Liver (tissue), 9 donors: ENCODE results near the gene NFXL1. TPM values are rescaled to one million over a fixed set of nuclear protein-coding genes. Genes with fewer than 3 reads are reported as not detected.

ENCODE experiments used
- DNase-seq: peaks from one replicate; pipeline ENCODE4 v3.0.0-alpha.2; 2017; ENCODE audit warnings: low spot score
- H3K27ac ChIP-seq, 2 donors: one replicate each; pipeline ENCODE4 v1.7.0; 2013; ENCODE audit warnings: inconsistent platforms in 2 of 2, low read length in 2 of 2, control low read depth in 1 of 2, low read depth in 1 of 2, mild to moderate bottlenecking in 1 of 2
- H3K27me3 ChIP-seq, 4 donors: one replicate each; pipeline versions ENCODE4 v1.6.1 to v1.7.0; 2013; ENCODE audit warnings: low read length in 3 of 4, inconsistent platforms in 1 of 4, mild to moderate bottlenecking in 1 of 4, moderate library complexity in 1 of 4; ENCODE audit not compliant: control insufficient read depth in 4 of 4, insufficient read depth in 4 of 4
- H3K36me3 ChIP-seq, 4 donors: one replicate each; pipeline versions ENCODE4 v1.6.1 to v1.7.0; 2013; ENCODE audit warnings: low read length in 3 of 4, mild to moderate bottlenecking in 3 of 4, low read depth in 1 of 4, moderate library complexity in 1 of 4; ENCODE audit not compliant: control insufficient read depth in 4 of 4, insufficient read depth in 3 of 4
- H3K4me1 ChIP-seq, 4 donors: one replicate each; pipeline versions ENCODE4 v1.6.1 to v1.7.0; 2013; ENCODE audit warnings: low read length in 3 of 4, mild to moderate bottlenecking in 3 of 4, moderate library complexity in 1 of 4; ENCODE audit not compliant: control insufficient read depth in 4 of 4, insufficient read depth in 4 of 4
- H3K4me3 ChIP-seq, 3 donors: one replicate each; pipeline versions ENCODE4 v1.6.1 to v1.7.0; 2013; ENCODE audit warnings: low read length in 3 of 3, control low read depth in 1 of 3, low read depth in 1 of 3, mild to moderate bottlenecking in 1 of 3
- H3K9ac ChIP-seq, 2 donors: one replicate each; pipeline ENCODE4 v1.7.0; 2013; ENCODE audit warnings: low read length in 2 of 2, mild to moderate bottlenecking in 2 of 2, moderate library complexity in 2 of 2, control low read depth in 1 of 2, low read depth in 1 of 2
- H3K9me3 ChIP-seq, 4 donors: one replicate each; pipeline versions ENCODE4 v1.6.1 to v1.7.0; 2013; ENCODE audit warnings: low read length in 3 of 4; ENCODE audit not compliant: control insufficient read depth in 4 of 4
- ATF3 ChIP-seq: IDR thresholded peaks from 2 replicates; pipeline ENCODE4 v1.6.1; 2016; ENCODE audit warnings: antibody characterized with exemption
- EGR1 ChIP-seq, 2 donors: IDR thresholded peaks; 2 replicates each; pipeline ENCODE4 v1.6.1; 2016 to 2018; ENCODE audit warnings: antibody characterized with exemption in 2 of 2, low read depth in 2 of 2
- FOXA1 ChIP-seq: IDR thresholded peaks from 2 replicates; pipeline ENCODE4 v1.6.1; 2016; ENCODE audit warnings: antibody characterized with exemption
- FOXA2 ChIP-seq: IDR thresholded peaks from 2 replicates; pipeline ENCODE4 v1.6.1; 2016; ENCODE audit warnings: antibody characterized with exemption
- GABPA ChIP-seq, 2 donors: IDR thresholded peaks in 1 of 2; conservative IDR thresholded peaks in 1 of 2; 2 replicates each; pipeline ENCODE4 v1.6.1; 2016; ENCODE audit warnings: antibody characterized with exemption in 2 of 2, mild to moderate bottlenecking in 1 of 2, moderate library complexity in 1 of 2
- HNF4A ChIP-seq, 2 donors: conservative IDR thresholded peaks; 2 replicates each; pipeline ENCODE4 v1.6.1; 2016; ENCODE audit warnings: antibody characterized with exemption in 2 of 2, mild to moderate bottlenecking in 2 of 2
- HNF4G ChIP-seq: IDR thresholded peaks from 2 replicates; pipeline ENCODE4 v1.6.1; 2016; ENCODE audit warnings: antibody characterized with exemption
- JUND ChIP-seq, 2 donors: IDR thresholded peaks; 2 replicates each; pipeline ENCODE4 v1.6.1; 2016; ENCODE audit warnings: antibody characterized with exemption in 2 of 2
- MAX ChIP-seq: IDR thresholded peaks from 2 replicates; pipeline ENCODE4 v1.6.1; 2016; ENCODE audit warnings: antibody characterized with exemption
- NR2F2 ChIP-seq: IDR thresholded peaks from 2 replicates; pipeline ENCODE4 v1.6.1; 2016; ENCODE audit warnings: antibody characterized with exemption
- RAD21 ChIP-seq, 2 donors: IDR thresholded peaks; 2 replicates each; pipeline ENCODE4 v1.6.1; 2016; ENCODE audit warnings: antibody characterized with exemption in 2 of 2, mild to moderate bottlenecking in 2 of 2
- RXRA ChIP-seq, 2 donors: IDR thresholded peaks; 2 replicates each; pipeline ENCODE4 v1.6.1; 2017 to 2018; ENCODE audit warnings: antibody characterized with exemption in 2 of 2, mild to moderate bottlenecking in 1 of 2
- SP1 ChIP-seq: IDR thresholded peaks from 2 replicates; pipeline ENCODE4 v1.6.1; 2018; ENCODE audit warnings: antibody characterized with exemption, mild to moderate bottlenecking
- TAF1 ChIP-seq: conservative IDR thresholded peaks from 2 replicates; pipeline ENCODE4 v1.6.1; 2016; ENCODE audit warnings: antibody characterized with exemption, mild to moderate bottlenecking
- YY1 ChIP-seq: IDR thresholded peaks from 2 replicates; pipeline ENCODE4 v1.6.1; 2016; ENCODE audit warnings: antibody characterized with exemption, mild to moderate bottlenecking
- WGBS: extraction: QIAGEN DNeasy Blood & Tissue Kit; methylation state at CpG from one replicate; pipeline ENCODE4 v1.1.7; 2013; 5-methylcytosine and 5-hydroxymethylcytosine counted together
- polyA plus RNA-seq, 2 donors: library from polyadenylated mRNA; stranded (reverse) in 1 of 2; unstranded in 1 of 2; fragments of 200-250 nt in 1 of 2; fragments of >200 nt in 1 of 2; fragmentation: Nextera tagmentation in 1 of 2; extraction: Ambion mirVana in 1 of 2; gene quantifications; one replicate each; pipeline versions ENCODE4 v1.2.1 to v1.2.3, GENCODE V29; 2013 to 2015
- total RNA-seq, 2 donors: library from RNA; depleted of rRNA; stranded (reverse); fragments of >200 nt; gene quantifications; one replicate each; pipeline ENCODE4 v1.2.3, GENCODE V29; 2014
- TF ChIP-seq, protein P1 (sequence below): fragments of 150-350 bp; IDR thresholded peaks from 2 replicates; pipeline ENCODE4 v1.5.1; 2017; ENCODE audit warnings: improper control_type of control experiment, low read depth, low read length; ENCODE audit not compliant: missing input control
- TF ChIP-seq, protein P2 (sequence below): IDR thresholded peaks from 2 replicates; pipeline ENCODE4 v1.6.1; 2016; ENCODE audit warnings: antibody characterized with exemption, mild to moderate bottlenecking
- donor health status: healthy.
- donor health status: healthy.
- donor health status: healthy.
- donor health status: healthy.
- donor health status: healthy.

NFXL1 gene
- total and polyA plus RNA-seq, 4 donors, result 3.9 to 9.9 (median 5.4) TPM

DNA sequence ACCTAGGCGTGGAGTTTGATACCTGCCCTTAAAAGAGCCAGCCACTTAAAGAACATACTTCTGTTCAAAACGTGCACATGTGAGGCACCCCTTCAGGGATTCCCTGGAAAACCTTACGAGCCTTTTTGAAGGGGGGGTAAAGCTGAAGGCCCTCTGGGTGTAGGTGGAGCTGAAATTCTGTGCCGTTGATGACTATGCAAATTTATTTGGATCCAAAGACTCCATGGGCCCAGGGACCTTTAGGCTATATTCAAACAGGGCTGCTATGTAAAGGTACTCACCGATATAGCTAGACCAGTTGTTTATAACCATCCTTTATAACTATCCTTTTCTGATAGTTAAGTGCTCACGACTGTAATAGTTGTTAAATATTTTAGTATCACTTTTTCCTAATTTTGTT, 40.3 kb upstream of the NFXL1 start:
- H3K36me3 ChIP-seq, result peaks cover 0 to 5% (median 0%) of the 10 kb centered on the region in 4 donors
- 90% methylated on average over 6 of the region's 6 CpGs for WGBS
- no peak overlapping the region for H3K9ac ChIP-seq
- TF ChIP-seq RAD21 (IDR thresholded peaks at IDR 0.05) (no peak), FOXA1 (no peak), FOXA2 (no peak), JUND (IDR thresholded peaks at IDR 0.05) (no peak), TAF1 (no peak), NR2F2 (no peak), GABPA (IDR thresholded peaks at IDR 0.05 in 1 of 2, conservative IDR thresholded peaks at IDR 0.05 in 1 of 2) (no peak), EGR1 (IDR thresholded peaks at IDR 0.05; ENCODE audit: low read depth in 2 of 2) (no peak), ATF3 (no peak), RXRA (IDR thresholded peaks at IDR 0.05) (no peak), HNF4A (conservative IDR thresholded peaks at IDR 0.05) (no peak)
- TF ChIP-seq, protein P1, sequence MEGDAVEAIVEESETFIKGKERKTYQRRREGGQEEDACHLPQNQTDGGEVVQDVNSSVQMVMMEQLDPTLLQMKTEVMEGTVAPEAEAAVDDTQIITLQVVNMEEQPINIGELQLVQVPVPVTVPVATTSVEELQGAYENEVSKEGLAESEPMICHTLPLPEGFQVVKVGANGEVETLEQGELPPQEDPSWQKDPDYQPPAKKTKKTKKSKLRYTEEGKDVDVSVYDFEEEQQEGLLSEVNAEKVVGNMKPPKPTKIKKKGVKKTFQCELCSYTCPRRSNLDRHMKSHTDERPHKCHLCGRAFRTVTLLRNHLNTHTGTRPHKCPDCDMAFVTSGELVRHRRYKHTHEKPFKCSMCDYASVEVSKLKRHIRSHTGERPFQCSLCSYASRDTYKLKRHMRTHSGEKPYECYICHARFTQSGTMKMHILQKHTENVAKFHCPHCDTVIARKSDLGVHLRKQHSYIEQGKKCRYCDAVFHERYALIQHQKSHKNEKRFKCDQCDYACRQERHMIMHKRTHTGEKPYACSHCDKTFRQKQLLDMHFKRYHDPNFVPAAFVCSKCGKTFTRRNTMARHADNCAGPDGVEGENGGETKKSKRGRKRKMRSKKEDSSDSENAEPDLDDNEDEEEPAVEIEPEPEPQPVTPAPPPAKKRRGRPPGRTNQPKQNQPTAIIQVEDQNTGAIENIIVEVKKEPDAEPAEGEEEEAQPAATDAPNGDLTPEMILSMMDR, result no peak
- TF ChIP-seq, protein P2, sequence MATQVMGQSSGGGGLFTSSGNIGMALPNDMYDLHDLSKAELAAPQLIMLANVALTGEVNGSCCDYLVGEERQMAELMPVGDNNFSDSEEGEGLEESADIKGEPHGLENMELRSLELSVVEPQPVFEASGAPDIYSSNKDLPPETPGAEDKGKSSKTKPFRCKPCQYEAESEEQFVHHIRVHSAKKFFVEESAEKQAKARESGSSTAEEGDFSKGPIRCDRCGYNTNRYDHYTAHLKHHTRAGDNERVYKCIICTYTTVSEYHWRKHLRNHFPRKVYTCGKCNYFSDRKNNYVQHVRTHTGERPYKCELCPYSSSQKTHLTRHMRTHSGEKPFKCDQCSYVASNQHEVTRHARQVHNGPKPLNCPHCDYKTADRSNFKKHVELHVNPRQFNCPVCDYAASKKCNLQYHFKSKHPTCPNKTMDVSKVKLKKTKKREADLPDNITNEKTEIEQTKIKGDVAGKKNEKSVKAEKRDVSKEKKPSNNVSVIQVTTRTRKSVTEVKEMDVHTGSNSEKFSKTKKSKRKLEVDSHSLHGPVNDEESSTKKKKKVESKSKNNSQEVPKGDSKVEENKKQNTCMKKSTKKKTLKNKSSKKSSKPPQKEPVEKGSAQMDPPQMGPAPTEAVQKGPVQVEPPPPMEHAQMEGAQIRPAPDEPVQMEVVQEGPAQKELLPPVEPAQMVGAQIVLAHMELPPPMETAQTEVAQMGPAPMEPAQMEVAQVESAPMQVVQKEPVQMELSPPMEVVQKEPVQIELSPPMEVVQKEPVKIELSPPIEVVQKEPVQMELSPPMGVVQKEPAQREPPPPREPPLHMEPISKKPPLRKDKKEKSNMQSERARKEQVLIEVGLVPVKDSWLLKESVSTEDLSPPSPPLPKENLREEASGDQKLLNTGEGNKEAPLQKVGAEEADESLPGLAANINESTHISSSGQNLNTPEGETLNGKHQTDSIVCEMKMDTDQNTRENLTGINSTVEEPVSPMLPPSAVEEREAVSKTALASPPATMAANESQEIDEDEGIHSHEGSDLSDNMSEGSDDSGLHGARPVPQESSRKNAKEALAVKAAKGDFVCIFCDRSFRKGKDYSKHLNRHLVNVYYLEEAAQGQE, result no peak
- no peak for DNase-seq
- no peaks in the 10 kb centered on the region for H3K27me3 ChIP-seq
- H3K27ac ChIP-seq, result no peak overlapping the region
- H3K4me3 ChIP-seq, result no peak overlapping the region
- H3K9me3 ChIP-seq, result peaks cover 0 to 2% (median 0%) of the 10 kb centered on the region in 4 donors
- no peaks in the 10 kb centered on the region for H3K4me1 ChIP-seq

- Histone ChIP-seq H3K36me3 (peaks cover 0 to 5% (median 0%) of the 10 kb centered on the region in 4 donors), H3K4me3 (no peak overlapping the region), H3K27ac (no peak overlapping the region), H3K9me3 (peaks cover 0 to 2% (median 0%) of the 10 kb centered on the region in 4 donors), H3K27me3 (no peaks in the 10 kb centered on the region), H3K4me1 (no peaks in the 10 kb centered on the region), H3K9ac (no peak overlapping the region)
- 76% methylated on average over 10 of the region's 10 CpGs for WGBS
- TF ChIP-seq TAF1 (no peak), NR2F2 (no peak), EGR1 (IDR thresholded peaks at IDR 0.05; ENCODE audit: low read depth in 2 of 2) (no peak), FOXA1 (no peak), FOXA2 (no peak), HNF4G (no peak), JUND (IDR thresholded peaks at IDR 0.05) (no peak), HNF4A (conservative IDR thresholded peaks at IDR 0.05) (no peak), MAX (no peak), GABPA (IDR thresholded peaks at IDR 0.05 in 1 of 2, conservative IDR thresholded peaks at IDR 0.05 in 1 of 2) (no peak), ATF3 (no peak), SP1 (no peak), YY1 (no peak), RAD21 (IDR thresholded peaks at IDR 0.05) (no peak)
- DNase-seq, result no peak
These were observed 39.9 kb upstream of the NFXL1 start for GRCh38 chr4:47954245-47954644.
